ENCODE data around the gene TUBB4B.

The TUBB4B gene

GRCh38 chr9:137213160-137214060 is 27.7 kb upstream of the TUBB4B start:
- no peak for DNase-seq (ENCODE audit: low spot score)

GRCh38 chr9:137214620-137215019 is 26.5 kb upstream of the TUBB4B start:
- DNase-seq (ENCODE audit: low spot score) = no peak

- DNase-seq (ENCODE audit: low spot score) = no peak
Measured at GRCh38 chr9:137215196-137215986, 25.7 kb upstream of the TUBB4B start.

GRCh38 chr9:137216188-137216965 is 24.7 kb upstream of the TUBB4B start:
- no peak for DNase-seq (ENCODE audit: low spot score)

GRCh38 chr9:137217276-137218211 is 23.5 kb upstream of the TUBB4B start:
- no peak for DNase-seq (ENCODE audit: low spot score)

- DNase-seq (ENCODE audit: low spot score) = no peak
Measured at GRCh38 chr9:137218212-137218753, 22.8 kb upstream of the TUBB4B start.

- DNase-seq (ENCODE audit: low spot score) = no peak
Measured at GRCh38 chr9:137218754-137219271, 22.3 kb upstream of the TUBB4B start.

GRCh38 chr9:137219757-137220316 is 21.2 kb upstream of the TUBB4B start:
- DNase-seq (ENCODE audit: low spot score) = no peak

GRCh38 chr9:137220317-137221094 is 20.6 kb upstream of the TUBB4B start:
- DNase-seq (ENCODE audit: low spot score) = no peak

GRCh38 chr9:137221095-137221505 is 20.0 kb upstream of the TUBB4B start:
- DNase-seq (ENCODE audit: low spot score) = no peak

- DNase-seq (ENCODE audit: low spot score) = no peak
Measured at GRCh38 chr9:137221506-137222111, 19.5 kb upstream of the TUBB4B start.

- no peak for DNase-seq (ENCODE audit: low spot score)
Measured at GRCh38 chr9:137222190-137223077, 18.7 kb upstream of the TUBB4B start, which contains the start of gene RNF208. RNF208 (minus strand) TSS chr9:137222240; CDS start chr9:137221212, 1,028 bp downstream.

GRCh38 chr9:137223078-137223970 is 17.8 kb upstream of the TUBB4B start:
- DNase-seq (ENCODE audit: low spot score) = peak; percentile 99

- DNase-seq (ENCODE audit: low spot score) = no peak
Measured at GRCh38 chr9:137224830-137225694, 16.0 kb upstream of the TUBB4B start, which contains the start of gene CYSRT1. CYSRT1 (plus strand) TSS chr9:137225174; CDS start chr9:137225622, 448 bp downstream.

GRCh38 chr9:137225699-137226331 is 15.3 kb upstream of the TUBB4B start:
- no peak for DNase-seq (ENCODE audit: low spot score)
